Fibroblast of lung (primary cell): ENCODE results near the gene DIRAS2.
"Not testable (repeated sequence)": the region's sequence is repeated elsewhere in the genome, so short reads cannot be mapped to it uniquely, and the experiment has no call there.

Experiments
- EZH2 ChIP-seq: IDR thresholded peaks from 2 replicates; pipeline ENCODE4 v1.5.1; 2012; ENCODE audit warnings: low read length, control low read depth, mild to moderate bottlenecking; ENCODE audit errors: missing control alignments
- TF ChIP-seq, protein P1 (sequence below), 2 donors: IDR thresholded peaks in 1 of 2; conservative IDR thresholded peaks in 1 of 2; 1 replicate in 1 of 2; 2 replicates in 1 of 2; pipeline ENCODE4 v1.5.1; 2011 to 2012; ENCODE audit warnings: low read length in 2 of 2, control low read depth in 1 of 2, inconsistent platforms in 1 of 2, low read depth in 1 of 2, mild to moderate bottlenecking in 1 of 2

DNA sequence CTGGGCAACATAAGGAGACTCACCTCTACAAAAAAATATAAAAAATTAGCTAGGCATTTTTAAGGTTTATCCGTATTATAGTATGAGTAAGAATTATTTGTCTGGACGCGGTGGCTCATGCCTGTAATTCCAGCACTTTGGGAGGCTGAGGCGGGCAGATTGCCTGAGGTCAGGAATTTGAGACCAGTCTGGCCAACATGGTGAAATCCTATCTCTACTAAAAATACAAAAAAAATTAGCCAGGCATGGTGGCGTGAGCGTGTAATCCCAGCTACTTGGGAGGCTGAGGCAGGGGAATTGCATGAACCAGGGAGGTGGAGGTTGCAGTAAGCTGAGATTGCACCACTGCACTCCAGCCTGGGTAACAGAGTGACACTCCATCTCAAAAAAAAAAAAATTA lies 14.3 kb upstream of the DIRAS2 start:
- TF ChIP-seq, protein P1, sequence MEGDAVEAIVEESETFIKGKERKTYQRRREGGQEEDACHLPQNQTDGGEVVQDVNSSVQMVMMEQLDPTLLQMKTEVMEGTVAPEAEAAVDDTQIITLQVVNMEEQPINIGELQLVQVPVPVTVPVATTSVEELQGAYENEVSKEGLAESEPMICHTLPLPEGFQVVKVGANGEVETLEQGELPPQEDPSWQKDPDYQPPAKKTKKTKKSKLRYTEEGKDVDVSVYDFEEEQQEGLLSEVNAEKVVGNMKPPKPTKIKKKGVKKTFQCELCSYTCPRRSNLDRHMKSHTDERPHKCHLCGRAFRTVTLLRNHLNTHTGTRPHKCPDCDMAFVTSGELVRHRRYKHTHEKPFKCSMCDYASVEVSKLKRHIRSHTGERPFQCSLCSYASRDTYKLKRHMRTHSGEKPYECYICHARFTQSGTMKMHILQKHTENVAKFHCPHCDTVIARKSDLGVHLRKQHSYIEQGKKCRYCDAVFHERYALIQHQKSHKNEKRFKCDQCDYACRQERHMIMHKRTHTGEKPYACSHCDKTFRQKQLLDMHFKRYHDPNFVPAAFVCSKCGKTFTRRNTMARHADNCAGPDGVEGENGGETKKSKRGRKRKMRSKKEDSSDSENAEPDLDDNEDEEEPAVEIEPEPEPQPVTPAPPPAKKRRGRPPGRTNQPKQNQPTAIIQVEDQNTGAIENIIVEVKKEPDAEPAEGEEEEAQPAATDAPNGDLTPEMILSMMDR (conservative IDR thresholded peaks at IDR 0.05 in 1 of 2, IDR thresholded peaks at IDR 0.05 in 1 of 2; ENCODE audit: low read depth in 1 of 2, low read length in 2 of 2): not testable (repeated sequence)
- TF ChIP-seq EZH2: not testable (repeated sequence)
